Measurements from ENCODE around the gene LETMD1.

Gene LETMD1

DNA sequence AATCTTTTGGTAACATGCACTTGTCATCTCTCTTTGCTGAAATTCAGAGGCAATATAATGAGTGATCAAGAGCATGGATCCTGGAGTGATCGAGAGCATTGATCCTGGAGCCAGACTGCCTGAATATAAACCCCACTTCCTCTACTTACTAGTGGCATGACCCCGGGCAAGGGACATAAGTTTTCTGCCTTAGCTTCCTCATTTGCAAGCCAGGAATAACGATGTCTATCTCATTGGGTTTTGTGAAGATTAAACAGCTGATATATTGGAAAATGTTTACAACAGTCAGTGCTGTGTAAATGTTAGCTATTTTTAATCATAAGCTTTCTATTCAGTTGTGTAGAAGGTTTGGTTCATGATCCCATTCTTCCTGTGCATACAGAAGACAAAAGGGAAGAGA, 37.6 kb downstream of the LETMD1 start:
- TF ChIP-seq, protein P1, sequence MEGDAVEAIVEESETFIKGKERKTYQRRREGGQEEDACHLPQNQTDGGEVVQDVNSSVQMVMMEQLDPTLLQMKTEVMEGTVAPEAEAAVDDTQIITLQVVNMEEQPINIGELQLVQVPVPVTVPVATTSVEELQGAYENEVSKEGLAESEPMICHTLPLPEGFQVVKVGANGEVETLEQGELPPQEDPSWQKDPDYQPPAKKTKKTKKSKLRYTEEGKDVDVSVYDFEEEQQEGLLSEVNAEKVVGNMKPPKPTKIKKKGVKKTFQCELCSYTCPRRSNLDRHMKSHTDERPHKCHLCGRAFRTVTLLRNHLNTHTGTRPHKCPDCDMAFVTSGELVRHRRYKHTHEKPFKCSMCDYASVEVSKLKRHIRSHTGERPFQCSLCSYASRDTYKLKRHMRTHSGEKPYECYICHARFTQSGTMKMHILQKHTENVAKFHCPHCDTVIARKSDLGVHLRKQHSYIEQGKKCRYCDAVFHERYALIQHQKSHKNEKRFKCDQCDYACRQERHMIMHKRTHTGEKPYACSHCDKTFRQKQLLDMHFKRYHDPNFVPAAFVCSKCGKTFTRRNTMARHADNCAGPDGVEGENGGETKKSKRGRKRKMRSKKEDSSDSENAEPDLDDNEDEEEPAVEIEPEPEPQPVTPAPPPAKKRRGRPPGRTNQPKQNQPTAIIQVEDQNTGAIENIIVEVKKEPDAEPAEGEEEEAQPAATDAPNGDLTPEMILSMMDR (IDR thresholded peaks at IDR 0.05) = no peak
- H3K9ac ChIP-seq = no peak overlapping the region
- H3K4me2 ChIP-seq (ENCODE audit: low read length) = no peak overlapping the region
- no peak overlapping the region for H3K4me3 ChIP-seq (ENCODE audit: low read depth, low read length)
- H2AFZ ChIP-seq = no peak overlapping the region
- no peaks in the 10 kb centered on the region for H3K79me2 ChIP-seq
- no peaks in the 10 kb centered on the region for H3K36me3 ChIP-seq (ENCODE audit: control insufficient read depth, insufficient read depth, low read length)
- H3K27me3 ChIP-seq (ENCODE audit: control insufficient read depth, insufficient read depth, low read length) = no peaks in the 10 kb centered on the region
- no peaks in the 10 kb centered on the region for H3K4me1 ChIP-seq
- H3K9me3 ChIP-seq (ENCODE audit: control insufficient read depth, low read length) = no peaks in the 10 kb centered on the region
- no peak overlapping the region for H3K27ac ChIP-seq

DNA sequence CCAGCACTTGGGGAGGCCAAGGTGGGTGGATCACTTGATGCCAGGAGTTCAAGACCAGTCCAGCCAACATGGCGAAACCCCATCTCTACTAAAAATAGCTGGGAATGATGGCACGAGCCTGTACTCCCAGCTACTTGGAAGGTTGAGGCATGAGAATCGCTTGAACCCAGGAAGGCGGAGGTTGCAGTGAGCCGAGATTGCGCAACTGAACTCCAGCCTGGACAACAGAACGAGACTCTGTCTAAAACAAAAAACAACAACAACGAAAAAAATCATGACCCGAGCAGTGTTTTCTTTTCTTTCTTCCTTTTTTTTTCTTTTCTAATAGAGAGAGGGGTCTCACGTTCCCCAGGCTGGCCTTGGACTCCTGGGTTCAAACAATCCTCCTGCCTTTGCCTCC, 38.8 kb downstream of the LETMD1 start:
- H3K36me3 ChIP-seq (ENCODE audit: control insufficient read depth, insufficient read depth, low read length) = no peaks in the 10 kb centered on the region
- H3K4me3 ChIP-seq (ENCODE audit: low read depth, low read length) = no peak overlapping the region
- H3K27me3 ChIP-seq (ENCODE audit: control insufficient read depth, insufficient read depth, low read length) = no peaks in the 10 kb centered on the region
- no peak overlapping the region for H2AFZ ChIP-seq
- H3K9me3 ChIP-seq (ENCODE audit: control insufficient read depth, low read length) = no peaks in the 10 kb centered on the region
- no peaks in the 10 kb centered on the region for H3K4me1 ChIP-seq
- H3K9ac ChIP-seq = no peak overlapping the region
- H3K27ac ChIP-seq = no peak overlapping the region
- H3K79me2 ChIP-seq = no peaks in the 10 kb centered on the region
- TF ChIP-seq, protein P1 (IDR thresholded peaks at IDR 0.05) = no peak
- H3K4me2 ChIP-seq (ENCODE audit: low read length) = no peak overlapping the region

DNA sequence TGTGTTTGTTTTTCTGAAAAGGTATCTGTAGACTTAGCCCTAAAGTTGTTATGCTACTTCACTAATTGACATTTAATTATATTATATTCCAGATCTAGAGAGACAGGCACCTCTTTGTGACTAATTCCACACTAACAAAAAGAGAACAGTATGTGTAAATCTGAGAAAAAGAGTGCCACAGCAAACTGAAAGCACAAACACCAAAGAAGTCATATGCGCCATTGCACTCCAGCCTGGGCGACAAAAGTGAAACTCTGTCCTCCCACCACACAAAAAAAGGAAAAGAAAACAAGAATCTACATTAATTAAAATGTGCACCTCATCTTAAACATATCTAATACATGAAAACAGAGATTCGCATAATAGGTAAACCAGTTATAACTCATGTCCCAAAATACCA, 39.7 kb downstream of the LETMD1 start:
- Histone ChIP-seq H3K4me3 (ENCODE audit: low read depth, low read length) (no peak overlapping the region), H3K36me3 (ENCODE audit: control insufficient read depth, insufficient read depth, low read length) (no peaks in the 10 kb centered on the region), H3K4me1 (no peaks in the 10 kb centered on the region), H3K4me2 (ENCODE audit: low read length) (no peak overlapping the region), H3K9me3 (ENCODE audit: control insufficient read depth, low read length) (no peaks in the 10 kb centered on the region), H3K27ac (no peak overlapping the region), H2AFZ (no peak overlapping the region), H3K79me2 (no peaks in the 10 kb centered on the region), H3K27me3 (ENCODE audit: control insufficient read depth, insufficient read depth, low read length) (no peaks in the 10 kb centered on the region), H3K9ac (no peak overlapping the region)
- TF ChIP-seq, protein P1 (IDR thresholded peaks at IDR 0.05) = no peak

DNA sequence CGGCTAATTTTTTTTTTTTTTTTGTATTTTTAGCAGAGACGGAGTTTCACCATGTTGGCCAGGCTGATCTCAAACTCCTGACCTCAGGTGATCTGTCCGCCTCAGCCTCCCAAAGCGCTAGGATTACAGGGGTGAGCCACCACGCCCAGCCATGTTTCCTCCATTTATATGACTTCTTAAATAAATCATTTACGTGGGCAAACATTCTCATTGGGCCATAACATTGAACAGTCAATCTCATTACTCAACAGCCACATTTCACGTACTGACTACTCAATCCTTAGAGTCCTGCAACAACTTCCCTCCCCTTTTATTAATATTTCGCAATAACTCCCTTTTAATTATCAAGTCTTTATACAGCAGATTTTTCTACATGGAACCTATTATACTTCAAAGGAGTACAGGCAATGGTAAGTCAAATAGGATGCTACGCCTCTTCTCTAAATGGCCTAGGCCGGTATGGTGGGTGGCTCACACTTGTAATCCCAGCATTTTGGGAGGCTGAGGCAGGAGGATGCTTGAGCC, 42.6 kb downstream of the LETMD1 start:
- H3K36me3 ChIP-seq (ENCODE audit: control insufficient read depth, insufficient read depth, low read length) = no peaks in the 10 kb centered on the region
- TF ChIP-seq, protein P1 (IDR thresholded peaks at IDR 0.05) = no peak
- H3K4me3 ChIP-seq (ENCODE audit: low read depth, low read length) = no peak overlapping the region
- H3K9ac ChIP-seq = no peak overlapping the region
- no peaks in the 10 kb centered on the region for H3K4me1 ChIP-seq
- H2AFZ ChIP-seq = no peak overlapping the region
- no peaks in the 10 kb centered on the region for H3K9me3 ChIP-seq (ENCODE audit: control insufficient read depth, low read length)
- H3K79me2 ChIP-seq = no peaks in the 10 kb centered on the region
- H3K27me3 ChIP-seq (ENCODE audit: control insufficient read depth, insufficient read depth, low read length) = no peaks in the 10 kb centered on the region
- H3K27ac ChIP-seq = no peak overlapping the region
- no peak overlapping the region for H3K4me2 ChIP-seq (ENCODE audit: low read length)

DNA sequence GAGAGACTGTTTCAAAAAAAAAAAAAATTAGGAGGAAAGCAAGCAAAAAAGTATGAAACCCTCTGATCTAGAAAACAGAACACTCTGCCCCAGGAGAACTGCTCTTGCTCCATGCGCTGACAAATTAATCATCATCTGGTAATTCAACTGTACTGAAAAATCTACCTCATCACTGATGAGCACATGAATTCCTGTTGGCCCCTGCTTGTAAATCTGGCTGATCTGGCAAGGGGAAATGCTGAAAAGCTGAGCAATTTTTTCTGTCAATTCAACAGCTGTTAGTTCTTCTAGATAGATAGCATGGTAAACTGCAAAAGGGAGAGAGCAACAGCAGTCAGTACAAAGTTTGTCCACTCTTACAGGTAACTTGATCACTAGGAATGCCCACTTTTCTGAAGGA, 50.5 kb downstream of the LETMD1 start:
- Histone ChIP-seq H3K4me3 (ENCODE audit: low read depth, low read length) (no peak overlapping the region), H3K9ac (no peak overlapping the region), H3K79me2 (no peaks in the 10 kb centered on the region), H3K9me3 (ENCODE audit: control insufficient read depth, low read length) (no peaks in the 10 kb centered on the region), H3K4me2 (ENCODE audit: low read length) (no peak overlapping the region), H3K4me1 (no peaks in the 10 kb centered on the region), H2AFZ (no peak overlapping the region), H3K36me3 (ENCODE audit: control insufficient read depth, insufficient read depth, low read length) (no peaks in the 10 kb centered on the region), H3K27ac (no peak overlapping the region), H3K27me3 (ENCODE audit: control insufficient read depth, insufficient read depth, low read length) (no peaks in the 10 kb centered on the region)
- TF ChIP-seq, protein P1 (IDR thresholded peaks at IDR 0.05) = no peak

Data from parathyroid adenoma (tissue), 2 donors.